ENCODE results near the gene MAGEA9B. TPM values are rescaled to one million over a fixed set of nuclear protein-coding genes. Genes with fewer than 3 reads are reported as not detected.
"Not testable (repeated sequence)": the region's sequence is repeated elsewhere in the genome, so short reads cannot be mapped to it uniquely, and the experiment has no call there.

MAGEA9B gene
- total RNA-seq, 1 experiment from 2014 or later, result not detected

DNA sequence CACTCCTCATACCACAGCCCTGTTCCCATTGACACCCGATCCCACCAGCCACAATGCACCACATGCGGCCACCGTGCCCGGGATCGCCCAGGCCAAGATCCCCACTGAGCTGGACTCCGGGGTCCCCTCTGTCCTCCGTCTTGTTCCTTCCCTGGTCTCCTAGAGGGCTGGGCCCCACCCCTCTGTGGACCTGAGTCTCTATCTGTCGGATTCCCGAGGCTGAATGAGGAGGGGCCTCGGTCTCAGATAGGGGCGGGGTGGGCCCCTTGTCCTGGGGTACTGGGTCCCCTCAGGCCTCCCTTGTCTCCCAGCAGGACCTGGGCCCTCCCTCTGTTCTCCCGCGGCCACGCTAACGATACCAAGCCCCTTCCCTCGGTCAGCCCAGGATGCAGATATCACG lies 1.6 kb downstream of the MAGEA9B start:
- H4K8ac ChIP-seq (replicated peaks; ENCODE audit: insufficient read length, low read depth, low read length); H3K79me2 ChIP-seq (ENCODE audit: insufficient read depth, low read length); H3K23ac ChIP-seq (ENCODE audit: insufficient read length, low read depth, low read length); H3K4me3 Mint-ChIP-seq; H3K79me1 ChIP-seq (ENCODE audit: insufficient read depth, low read depth, low read length, poor library complexity, severe bottlenecking); H2AK5ac ChIP-seq (ENCODE audit: insufficient read length, low read length); H3K27ac ChIP-seq (ENCODE audit: insufficient read length, low read depth, low read length); H2BK12ac ChIP-seq (ENCODE audit: insufficient read length, low read depth, low read length); H3K23me2 ChIP-seq (ENCODE audit: insufficient read length, low read depth, low read length, poor library complexity, severe bottlenecking); H3K56ac ChIP-seq (ENCODE audit: insufficient read length, low read depth, low read length); H3K14ac ChIP-seq (ENCODE audit: insufficient read depth, low read length); H3K27me3 Mint-ChIP-seq (ENCODE audit: low read depth); H3K9ac ChIP-seq (ENCODE audit: extremely low read depth, insufficient read length, low read length); DNase-seq; H2AFZ ChIP-seq (ENCODE audit: low read length); H2BK120ac ChIP-seq (ENCODE audit: low read depth, low read length, poor library complexity, severe bottlenecking); H2BK20ac ChIP-seq (ENCODE audit: low read depth, low read length, poor library complexity, severe bottlenecking); H4K91ac ChIP-seq (ENCODE audit: insufficient read length, low read depth, low read length); H3K4me1 Mint-ChIP-seq; H3K36me3 Mint-ChIP-seq (ENCODE audit: insufficient read depth in 1 of 3, low read depth in 3 of 3); H3K18ac ChIP-seq (ENCODE audit: insufficient read length, low read depth, low read length); H2BK15ac ChIP-seq (ENCODE audit: low read depth, low read length); H3K4me1 ChIP-seq (ENCODE audit: insufficient read depth, low read length); H3K4ac ChIP-seq (ENCODE audit: low read depth, low read length); H3K4me2 ChIP-seq (ENCODE audit: insufficient read depth, insufficient read length, low read length); H4K5ac ChIP-seq (ENCODE audit: insufficient read length, low read depth, low read length); H3K27ac Mint-ChIP-seq; H3K9me3 Mint-ChIP-seq; H2BK5ac ChIP-seq (ENCODE audit: insufficient read length, low read length); H3K9me3 ChIP-seq (ENCODE audit: control insufficient read depth, low read depth, low read length); H3K27me3 ChIP-seq (ENCODE audit: insufficient read depth, low read length); H3T11ph ChIP-seq (ENCODE audit: low read length); H4K20me1 ChIP-seq (ENCODE audit: control insufficient read depth, insufficient read depth, insufficient read length): not testable (repeated sequence)
- WGBS (ENCODE audit: extremely low coverage, insufficient read length, low lambda C conversion rate), result no CpG with 5 or more reads among the region's 17 CpGs

DNA sequence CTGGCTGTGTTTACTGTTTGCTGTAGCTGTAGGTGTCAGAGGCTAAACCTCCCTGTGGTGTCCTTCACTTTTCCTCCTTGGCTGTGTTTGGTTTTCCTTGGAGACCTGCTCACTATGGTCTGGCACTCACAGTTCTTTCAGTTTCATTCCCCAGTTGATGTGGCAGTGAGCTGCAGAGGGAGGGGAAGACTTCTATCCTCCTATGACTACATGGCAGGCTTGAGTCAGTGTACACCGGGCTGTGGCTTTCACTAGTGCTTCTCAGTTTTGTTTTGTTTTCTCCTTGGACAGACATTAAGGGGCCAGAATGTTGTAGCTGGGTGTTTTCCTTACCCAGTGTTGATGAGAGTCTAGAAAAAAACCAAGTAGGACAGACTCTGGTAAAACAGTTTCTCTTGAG lies 13.8 kb downstream of the MAGEA9B start:
- H3K56ac ChIP-seq (ENCODE audit: insufficient read length, low read depth, low read length); H3K18ac ChIP-seq (ENCODE audit: insufficient read length, low read depth, low read length); DNase-seq; H3K79me2 ChIP-seq (ENCODE audit: insufficient read depth, low read length); H3K27me3 Mint-ChIP-seq (ENCODE audit: low read depth); H2BK12ac ChIP-seq (ENCODE audit: insufficient read length, low read depth, low read length); H4K8ac ChIP-seq (replicated peaks; ENCODE audit: insufficient read length, low read depth, low read length); H3K4me3 Mint-ChIP-seq; H3K36me3 Mint-ChIP-seq (ENCODE audit: insufficient read depth in 1 of 3, low read depth in 3 of 3); H3K4me2 ChIP-seq (ENCODE audit: insufficient read depth, insufficient read length, low read length); H2BK15ac ChIP-seq (ENCODE audit: low read depth, low read length); H3K79me1 ChIP-seq (ENCODE audit: insufficient read depth, low read depth, low read length, poor library complexity, severe bottlenecking); H4K20me1 ChIP-seq (ENCODE audit: control insufficient read depth, insufficient read depth, insufficient read length); H3K4me1 ChIP-seq (ENCODE audit: insufficient read depth, low read length); H3K4ac ChIP-seq (ENCODE audit: low read depth, low read length); H2BK5ac ChIP-seq (ENCODE audit: insufficient read length, low read length); H4K91ac ChIP-seq (ENCODE audit: insufficient read length, low read depth, low read length); H3T11ph ChIP-seq (ENCODE audit: low read length); H2BK120ac ChIP-seq (ENCODE audit: low read depth, low read length, poor library complexity, severe bottlenecking); H3K27me3 ChIP-seq (ENCODE audit: insufficient read depth, low read length); H3K9ac ChIP-seq (ENCODE audit: extremely low read depth, insufficient read length, low read length); H3K23ac ChIP-seq (ENCODE audit: insufficient read length, low read depth, low read length); H3K27ac Mint-ChIP-seq; H3K23me2 ChIP-seq (ENCODE audit: insufficient read length, low read depth, low read length, poor library complexity, severe bottlenecking); H2BK20ac ChIP-seq (ENCODE audit: low read depth, low read length, poor library complexity, severe bottlenecking); H3K14ac ChIP-seq (ENCODE audit: insufficient read depth, low read length); H4K5ac ChIP-seq (ENCODE audit: insufficient read length, low read depth, low read length); H3K27ac ChIP-seq (ENCODE audit: insufficient read length, low read depth, low read length); H2AK5ac ChIP-seq (ENCODE audit: insufficient read length, low read length); H2AFZ ChIP-seq (ENCODE audit: low read length): not testable (repeated sequence)
- H3K4me1 Mint-ChIP-seq, result peaks cover 11 to 25% of the 10 kb centered on the region in 2 experiments
- no CpG with 5 or more reads among the region's 1 CpG for WGBS (ENCODE audit: extremely low coverage, insufficient read length, low lambda C conversion rate)
- H3K9me3 ChIP-seq (ENCODE audit: control insufficient read depth, low read depth, low read length), result peaks cover 35% of the 10 kb centered on the region
- H3K9me3 Mint-ChIP-seq, result peaks cover 29 to 33% of the 10 kb centered on the region in 2 experiments
